Common myeloid progenitor, CD34-positive (primary cell): Measurements from ENCODE around the gene C8G. TPM values are rescaled to one million over a fixed set of nuclear protein-coding genes. Genes with fewer than 3 reads are reported as not detected.

ENCODE experiments used
- CTCF ChIA-PET: fragments of 350-600 bp; sonication (Branson Sonifier 250); formaldehyde crosslinking; loops from one replicate; lab custom pipeline; 2021; ENCODE audit warnings: antibody characterized with exemption; lab: Charles Lee
- POLR2A ChIA-PET: fragments of 350-600 bp; sonication (Branson Sonifier 250); formaldehyde crosslinking; loops from one replicate; lab custom pipeline; 2021; ENCODE audit warnings: antibody characterized with exemption; lab: Charles Lee
- DNase-seq, 3 donors: peaks; one replicate each; pipeline versions ENCODE4 v3.0.0 to v3.0.0-alpha.2; 2013
- H3K27ac ChIP-seq, 2 experiments: 1 replicate in 1 of 2; 2 replicates in 1 of 2; pipeline ENCODE4 v1.7.0; 2013; ENCODE audit warnings: inconsistent platforms in 2 of 2, low read length in 2 of 2, mild to moderate bottlenecking in 2 of 2, low read depth in 1 of 2, moderate library complexity in 1 of 2; ENCODE audit not compliant: severe bottlenecking in 2 of 2, insufficient read depth in 1 of 2, poor library complexity in 1 of 2
- H3K27me3 ChIP-seq, 5 experiments: replicated peaks in 2 of 5; 1 replicate in 3 of 5; 2 replicates in 2 of 5; pipeline versions ENCODE4 v1.6.1 to v1.7.0; 2013; ENCODE audit warnings: low read length in 4 of 5, mild to moderate bottlenecking in 2 of 5, moderate library complexity in 2 of 5, inconsistent platforms in 1 of 5; ENCODE audit not compliant: insufficient read depth in 5 of 5, control insufficient read depth in 4 of 5
- H3K36me3 ChIP-seq, 4 experiments: 1 replicate in 2 of 4; 2 replicates in 2 of 4; pipeline versions ENCODE4 v1.6.1 to v1.7.0; 2013; ENCODE audit warnings: low read length in 3 of 4, control low read depth in 1 of 4, mild to moderate bottlenecking in 1 of 4; ENCODE audit not compliant: control insufficient read depth in 4 of 4, insufficient read depth in 4 of 4
- H3K4me1 ChIP-seq, 4 experiments: 1 replicate in 3 of 4; 2 replicates in 1 of 4; pipeline versions ENCODE4 v1.6.1 to v1.7.1; 2013; ENCODE audit warnings: low read length in 3 of 4, mild to moderate bottlenecking in 3 of 4, control low read depth in 1 of 4, inconsistent platforms in 1 of 4, moderate library complexity in 1 of 4; ENCODE audit not compliant: control insufficient read depth in 4 of 4, insufficient read depth in 4 of 4; ENCODE audit errors: control extremely low read depth in 1 of 4
- H3K4me3 ChIP-seq, 7 experiments: 1 replicate in 4 of 7; 2 replicates in 3 of 7; pipeline versions ENCODE4 v1.5.1 to v1.7.0; 2013; ENCODE audit warnings: mild to moderate bottlenecking in 7 of 7, low read length in 6 of 7, moderate library complexity in 6 of 7, inconsistent platforms in 2 of 7, low read depth in 2 of 7, control low read depth in 1 of 7; ENCODE audit not compliant: insufficient read depth in 4 of 7, control insufficient read depth in 1 of 7; ENCODE audit errors: extremely low read depth in 1 of 7
- H3K9me3 ChIP-seq, 5 experiments: 1 replicate in 4 of 5; 2 replicates in 1 of 5; pipeline versions ENCODE4 v1.6.1 to v1.7.1; 2013; ENCODE audit warnings: low read length in 4 of 5, mild to moderate bottlenecking in 2 of 5, inconsistent platforms in 1 of 5, low read depth in 1 of 5, moderate library complexity in 1 of 5; ENCODE audit not compliant: control insufficient read depth in 4 of 5, insufficient read depth in 2 of 5; ENCODE audit errors: control extremely low read depth in 1 of 5
- WGBS: methylation state at CpG from one replicate; pipeline ENCODE4 v1.1.5; 2013; ENCODE audit not compliant: insufficient coverage; 5-methylcytosine and 5-hydroxymethylcytosine counted together
- polyA plus RNA-seq: library from polyadenylated mRNA; unstranded; fragments of 120-200 nt; gene quantifications from one replicate; pipeline ENCODE4 v1.2.1, GENCODE V29; 2013

C8G gene
- polyA plus RNA-seq, result 0.81 TPM

- peaks cover 0 to 29% (median 25%) of the 10 kb centered on the region in 4 experiments for H3K4me1 ChIP-seq
- H3K36me3 ChIP-seq, result peaks cover under 1 to 34% (median 22%) of the 10 kb centered on the region in 4 experiments
- H3K9me3 ChIP-seq, result no peaks in the 10 kb centered on the region
- H3K4me3 ChIP-seq, result peak within 1 kb of the TSS; percentile 64 to 91 (median 81)
- peak; percentile 89 to 95 (median 94) for DNase-seq
- WGBS, result under 1% methylated on average over 70 of the region's 74 CpGs
- ChIA-PET CTCF (interaction anchor here (0.7 to 5.7 kb wide), 7 partner anchors 9 to 122 kb away, joined by 3 to 61 read pairs (median 3); no protein-coding TSS in a partner anchor), POLR2A (interaction anchor here (0.6 to 0.8 kb wide), 3 partner anchors 27 to 86 kb away, joined by 3 to 4 read pairs (median 3); partner anchors contain the start of gene EDF1)
- no peaks in the 10 kb centered on the region for H3K27me3 ChIP-seq
- peak within 1 kb of the TSS; percentile 54 to 81 for H3K27ac ChIP-seq
These were observed at the start of gene C8G, which contains the start of gene FBXW5 for GRCh38 chr9:136944519-136945332. Gene C8G (plus strand): TSS chr9:136945243. CDS start chr9:136945321, 78 bp downstream. Gene FBXW5 (minus strand): TSS chr9:136944738. CDS start chr9:136944083, 655 bp downstream.

GRCh38 chr9:136896027-136896426 is 49.0 kb upstream of the C8G start:
- WGBS, result 88% methylated on average over 9 of the region's 11 CpGs
- H3K27ac ChIP-seq, result no peak overlapping the region
- H3K4me3 ChIP-seq, result no peak overlapping the region
- no peaks in the 10 kb centered on the region for H3K27me3 ChIP-seq
- DNase-seq, result no peak
- no peaks in the 10 kb centered on the region for H3K9me3 ChIP-seq
- no peaks in the 10 kb centered on the region for H3K4me1 ChIP-seq
- POLR2A ChIA-PET, result no interaction called here
- CTCF ChIA-PET, result interaction anchor here (0.6 to 1.2 kb wide), 3 partner anchors 8 to 167 kb away, joined by 3 to 6 read pairs (median 3); no protein-coding TSS in a partner anchor
- peaks cover 2 to 61% (median 41%) of the 10 kb centered on the region in 4 experiments for H3K36me3 ChIP-seq

GRCh38 chr9:136898483-136899100 is 46.5 kb upstream of the C8G start:
- no peak for DNase-seq
- over 99% methylated on average over 18 of the region's 21 CpGs for WGBS
- Histone ChIP-seq H3K36me3 (peaks cover 2 to 65% (median 46%) of the 10 kb centered on the region in 4 experiments), H3K27ac (no peak overlapping the region), H3K4me1 (peaks cover 0 to 19% (median 8%) of the 10 kb centered on the region in 4 experiments), H3K4me3 (no peak overlapping the region), H3K9me3 (no peaks in the 10 kb centered on the region), H3K27me3 (no peaks in the 10 kb centered on the region)
- ChIA-PET POLR2A (no interaction called here), CTCF (interaction anchor here (1.2 kb wide), 1 partner anchor 28 kb away, joined by 3 read pairs; no protein-coding TSS in a partner anchor)

GRCh38 chr9:136899196-136899595 is 45.8 kb upstream of the C8G start:
- no peak overlapping the region for H3K4me3 ChIP-seq
- no peak for DNase-seq
- H3K36me3 ChIP-seq, result peaks cover 2 to 67% (median 46%) of the 10 kb centered on the region in 4 experiments
- no peaks in the 10 kb centered on the region for H3K9me3 ChIP-seq
- H3K27ac ChIP-seq, result no peak overlapping the region
- 93% methylated on average over 9 of the region's 9 CpGs for WGBS
- ChIA-PET POLR2A (no interaction called here), CTCF (interaction anchor here (1.2 kb wide), 1 partner anchor 27 kb away, joined by 3 read pairs; no protein-coding TSS in a partner anchor)
- peaks cover 0 to 19% (median 8%) of the 10 kb centered on the region in 4 experiments for H3K4me1 ChIP-seq
- no peaks in the 10 kb centered on the region for H3K27me3 ChIP-seq

GRCh38 chr9:136900556-136900955 is 44.5 kb upstream of the C8G start:
- Histone ChIP-seq H3K4me1 (peaks cover 0 to 19% (median 8%) of the 10 kb centered on the region in 4 experiments), H3K36me3 (peaks cover 2 to 63% (median 44%) of the 10 kb centered on the region in 4 experiments), H3K9me3 (no peaks in the 10 kb centered on the region), H3K27ac (no peak overlapping the region), H3K27me3 (no peaks in the 10 kb centered on the region), H3K4me3 (no peak overlapping the region)
- CTCF ChIA-PET, result interaction anchor here (1.2 kb wide), 1 partner anchor 16 kb away, joined by 4 read pairs; no protein-coding TSS in a partner anchor
- POLR2A ChIA-PET, result no interaction called here
- WGBS, result 97% methylated on average over 10 of the region's 10 CpGs
- no peak for DNase-seq

DNA sequence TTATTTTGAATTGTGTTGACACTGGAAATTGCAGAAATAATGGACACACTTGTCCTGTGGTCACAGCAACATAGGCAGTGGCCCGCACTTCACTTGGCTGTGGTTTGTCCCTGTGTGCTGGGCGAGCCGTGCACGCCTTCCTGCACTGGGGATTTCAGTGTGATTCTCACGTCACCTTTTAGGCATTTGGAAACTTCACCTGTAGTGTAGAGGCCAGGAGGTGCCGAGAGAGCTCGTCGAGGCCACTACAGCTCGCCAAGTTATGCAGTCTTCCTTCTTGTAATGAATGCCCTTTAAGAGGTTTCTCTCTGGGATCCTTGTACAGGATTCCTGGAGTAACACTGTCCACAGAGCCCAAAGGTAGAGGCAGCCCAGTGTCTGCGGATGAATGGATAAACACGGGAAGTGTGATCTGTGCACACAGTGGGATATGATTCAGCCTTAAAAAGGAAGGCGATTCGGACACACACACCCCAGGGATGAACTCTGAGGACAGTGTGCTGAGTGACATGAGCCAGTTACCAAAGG is 44.0 kb upstream of the C8G start:
- POLR2A ChIA-PET, result no interaction called here
- H3K36me3 ChIP-seq, result peaks cover 2 to 63% (median 45%) of the 10 kb centered on the region in 4 experiments
- no peaks in the 10 kb centered on the region for H3K9me3 ChIP-seq
- no peak overlapping the region for H3K27ac ChIP-seq
- DNase-seq, result no peak
- no peak overlapping the region for H3K4me3 ChIP-seq
- CTCF ChIA-PET, result interaction anchor here (1.2 to 2.0 kb wide), 3 partner anchors 16 to 58 kb away, joined by 4 to 7 read pairs (median 4); partner anchors contain the start of genes AJM1 and MAMDC4
- H3K27me3 ChIP-seq, result no peaks in the 10 kb centered on the region
- WGBS, result 96% methylated on average over 13 of the region's 13 CpGs
- H3K4me1 ChIP-seq, result peaks cover 0 to 19% (median 8%) of the 10 kb centered on the region in 4 experiments
